K562 (cell line): ENCODE results near the gene CTNNA3. TPM values are rescaled to one million over a fixed set of nuclear protein-coding genes. Genes with fewer than 3 reads are reported as not detected.

ENCODE experiments used
- ATAC-seq: fragments of 200-7000 bp; cut with Tn5 transposase; 3 replicates; pipeline ENCODE4 v1.9.1; 2020; ENCODE audit warnings: moderate library complexity
- BruUV-seq: library from RNA; stranded (reverse); fragments of 400-500 nt; replicated peaks from 2 replicates; lab custom pipeline; 2021; lab: Mats Ljungman, UMichigan
- CTCF ChIA-PET: fragments of 300-600 bp; formaldehyde crosslinking; extraction: SDS; loops from one replicate; lab custom pipeline; 2021; ENCODE audit warnings: low intra/inter-chr PET ratio; lab: Yijun Ruan, JAX
- POLR2A ChIA-PET: fragments of 300-600, 350-650 bp; sonication (Branson Sonifier 250); formaldehyde crosslinking; extraction: SDS; loops from one replicate; lab custom pipeline; 2021; ENCODE audit warnings: antibody characterized with exemption, inconsistent platforms; lab: Yijun Ruan, JAX
- DNase-seq, 4 experiments: peaks; one replicate each; pipeline versions ENCODE4 v3.0.0 to v3.0.0-alpha.2; 2011 to 2018; ENCODE audit warnings: low spot score in 3 of 4, mixed read lengths in 3 of 4; ENCODE audit errors: extremely low read depth in 1 of 4
- FAIRE-seq: peaks from 2 replicates; lab custom pipeline; 2011; peaks lifted over from hg19 to GRCh38; lab: Jason Lieb, UNC
- H2AFZ ChIP-seq: 2 replicates; pipeline ENCODE4 v1.6.0; 2011; ENCODE audit warnings: low read depth, low read length, control low read depth, inconsistent platforms
- H3K27ac ChIP-seq: fragments of 200-600 bp; 3 replicates; pipeline ENCODE4 v1.8.0; 2011; ENCODE audit warnings: low read depth, mild to moderate bottlenecking, control low read depth, inconsistent platforms, low read length, moderate library complexity, mixed read lengths; ENCODE audit errors: extremely low read depth
- H3K27me3 ChIP-seq, 2 experiments: fragments of 300-600 bp in 1 of 2; 2 replicates in 1 of 2; 3 replicates in 1 of 2; pipeline versions ENCODE4 v1.6.0 to v1.8.0; 2011; ENCODE audit warnings: inconsistent platforms in 2 of 2, low read length in 2 of 2, mild to moderate bottlenecking in 1 of 2, mixed read lengths in 1 of 2, moderate library complexity in 1 of 2; ENCODE audit not compliant: control insufficient read depth in 2 of 2, insufficient read depth in 2 of 2
- H3K36me3 ChIP-seq: fragments of 300-600 bp; 3 replicates; pipeline ENCODE4 v1.8.0; 2011; ENCODE audit warnings: mild to moderate bottlenecking, low read length, inconsistent platforms; ENCODE audit not compliant: control insufficient read depth, insufficient read depth
- H3K4me1 ChIP-seq, 2 experiments: fragments of 200-600 bp in 1 of 2; replicated peaks in 1 of 2; 2 replicates in 1 of 2; 3 replicates in 1 of 2; pipeline versions ENCODE4 v1.5.1 to v1.8.0; 2011; ENCODE audit warnings: inconsistent platforms in 2 of 2, low read length in 2 of 2, mild to moderate bottlenecking in 1 of 2, mixed read lengths in 1 of 2, moderate library complexity in 1 of 2; ENCODE audit not compliant: control insufficient read depth in 2 of 2, insufficient read depth in 2 of 2
- H3K4me2 ChIP-seq: 2 replicates; pipeline ENCODE4 v1.6.1; 2011; ENCODE audit warnings: low read length, control low read depth, inconsistent platforms, mixed read lengths; ENCODE audit not compliant: insufficient read depth
- H3K4me3 ChIP-seq: fragments of 200-600 bp; sonication (generic), shearing (Covaris generic); 2 replicates; pipeline ENCODE4 v1.5.1; 2016; ENCODE audit warnings: control low read depth, inconsistent platforms
- H3K79me2 ChIP-seq: fragments of 200-600 bp; 3 replicates; pipeline ENCODE4 v1.8.0; 2011; ENCODE audit warnings: low read length, inconsistent platforms; ENCODE audit not compliant: control insufficient read depth, insufficient read depth
- H3K9ac ChIP-seq, 2 experiments: 2 replicates each; pipeline versions ENCODE4 v1.6.0 to v1.6.1; 2011; ENCODE audit warnings: low read depth in 2 of 2, low read length in 2 of 2, control low read depth in 1 of 2, inconsistent platforms in 1 of 2, mild to moderate bottlenecking in 1 of 2, mixed read lengths in 1 of 2; ENCODE audit not compliant: insufficient read depth in 1 of 2
- H3K9me1 ChIP-seq: one replicate; pipeline ENCODE4 v1.6.0; 2011; ENCODE audit warnings: inconsistent platforms, mild to moderate bottlenecking, low read length, moderate library complexity; ENCODE audit not compliant: control insufficient read depth, insufficient read depth
- H3K9me3 ChIP-seq: replicated peaks from 2 replicates; pipeline ENCODE4 v1.5.1; 2011; ENCODE audit warnings: low read depth, low read length, inconsistent platforms; ENCODE audit not compliant: control insufficient read depth, insufficient read depth
- H4K20me1 ChIP-seq: replicated peaks from 2 replicates; pipeline ENCODE4 v1.6.1; 2011; ENCODE audit warnings: low read length, inconsistent platforms, mixed read lengths; ENCODE audit not compliant: control insufficient read depth, insufficient read depth
- ELF4 ChIP-seq: fragments of 450-650 bp; formaldehyde crosslinking; IDR thresholded peaks from 2 replicates; pipeline ENCODE4 v1.4.0; 2022; ENCODE audit warnings: missing genetic modification characterization
- KLF1 ChIP-seq: fragments of 450-650 bp; IDR thresholded peaks from 2 replicates; pipeline ENCODE4 v1.6.1; 2016; ENCODE audit warnings: missing genetic modification characterization, missing compliant biosample characterization
- MCM5 ChIP-seq: fragments of 450-650 bp; IDR thresholded peaks from 2 replicates; pipeline ENCODE4 v1.6.1; 2016; ENCODE audit warnings: low read depth
- MTA1 ChIP-seq: fragments of 450-650 bp; IDR thresholded peaks from 2 replicates; pipeline ENCODE4 v1.6.1; 2017; ENCODE audit warnings: borderline replicate concordance
- MTA2 ChIP-seq: fragments of 450-650 bp; IDR thresholded peaks from 2 replicates; pipeline ENCODE4 v1.6.1; 2016; ENCODE audit warnings: low read depth
- SPI1 ChIP-seq: IDR thresholded peaks from 2 replicates; pipeline ENCODE4 v1.6.1; 2011; ENCODE audit warnings: low read depth, low read length, control low read depth, borderline replicate concordance
- in situ Hi-C: fragments of 300-500 bp; cut with MboI; formaldehyde crosslinking; loops from 4 replicates; pipeline ENCODE4 v1.15.0; 2018; ENCODE audit warnings: inconsistent platforms, mixed read lengths
- intact Hi-C: fragments of 100-400 bp; cut with micrococcal nuclease; formaldehyde crosslinking; loops from 2 replicates; pipeline ENCODE4 v1.14.2; 2022
- microRNA-seq: library from miRNA; unstranded; fragments of <30 nt; microRNA quantifications from one replicate; pipeline ENCODE4, GENCODE V29; 2018; ENCODE audit warnings: borderline microRNAs expressed
- polyA plus RNA-seq, 8 experiments: library from polyadenylated mRNA; depleted of rRNA in 4 of 8; stranded (reverse) in 5 of 8; unstranded in 3 of 8; fragments of >200 nt; fragmentation: Nextera tagmentation in 2 of 8; fragmentation: Illumina TruSeq in 1 of 8; extraction: Ambion mirVana in 2 of 8; extraction: Trizol in 1 of 8; gene quantifications; 2 replicates each; pipeline versions ENCODE4 v1.2.1 to v1.2.3, GENCODE V29; 2011 to 2014; ENCODE audit warnings: inconsistent platforms in 1 of 8, missing spikeins in 1 of 8
- small RNA-seq: library from RNA; depleted of rRNA; stranded (forward); fragments of <200 nt; gene quantifications from one replicate; pipeline ENCODE3, GENCODE V24; 2014
- total RNA-seq, 7 experiments: library from RNA; depleted of rRNA in 6 of 7; stranded (reverse); fragments of >200 nt in 6 of 7; fragmentation: Illumina TruSeq in 2 of 7; extraction: Trizol in 2 of 7; gene quantifications; 2 replicates each; pipeline versions ENCODE4 v1.2.1 to v1.2.3, GENCODE V29; 2011 to 2021; ENCODE audit warnings: low replicate concordance in 1 of 7
- TF ChIP-seq, protein P1 (sequence below), 3 experiments: IDR thresholded peaks in 2 of 3; conservative IDR thresholded peaks in 1 of 3; 2 replicates each; pipeline ENCODE4 v1.5.1; 2011 to 2012; ENCODE audit warnings: low read length in 3 of 3, mild to moderate bottlenecking in 3 of 3, control low read depth in 2 of 3, improper control_type of control experiment in 1 of 3, inconsistent platforms in 1 of 3, low read depth in 1 of 3, mixed read lengths in 1 of 3, moderate library complexity in 1 of 3; ENCODE audit not compliant: insufficient read depth in 2 of 3

CTNNA3 gene
- total and polyA plus RNA-seq, 9 of the 15 experiments (the other 6 are each of a cell fraction or from before 2014, with no cell fraction given), result 0.04 TPM; not detected in 8

- no peak overlapping the region for H3K4me3 ChIP-seq
- TF ChIP-seq MCM5 (no peak), MTA2 (no peak), ELF4 (CRISPR knock-in tag) (no peak), SPI1 (no peak), MTA1 (no peak), KLF1 (no peak)
- TF ChIP-seq, protein P1, sequence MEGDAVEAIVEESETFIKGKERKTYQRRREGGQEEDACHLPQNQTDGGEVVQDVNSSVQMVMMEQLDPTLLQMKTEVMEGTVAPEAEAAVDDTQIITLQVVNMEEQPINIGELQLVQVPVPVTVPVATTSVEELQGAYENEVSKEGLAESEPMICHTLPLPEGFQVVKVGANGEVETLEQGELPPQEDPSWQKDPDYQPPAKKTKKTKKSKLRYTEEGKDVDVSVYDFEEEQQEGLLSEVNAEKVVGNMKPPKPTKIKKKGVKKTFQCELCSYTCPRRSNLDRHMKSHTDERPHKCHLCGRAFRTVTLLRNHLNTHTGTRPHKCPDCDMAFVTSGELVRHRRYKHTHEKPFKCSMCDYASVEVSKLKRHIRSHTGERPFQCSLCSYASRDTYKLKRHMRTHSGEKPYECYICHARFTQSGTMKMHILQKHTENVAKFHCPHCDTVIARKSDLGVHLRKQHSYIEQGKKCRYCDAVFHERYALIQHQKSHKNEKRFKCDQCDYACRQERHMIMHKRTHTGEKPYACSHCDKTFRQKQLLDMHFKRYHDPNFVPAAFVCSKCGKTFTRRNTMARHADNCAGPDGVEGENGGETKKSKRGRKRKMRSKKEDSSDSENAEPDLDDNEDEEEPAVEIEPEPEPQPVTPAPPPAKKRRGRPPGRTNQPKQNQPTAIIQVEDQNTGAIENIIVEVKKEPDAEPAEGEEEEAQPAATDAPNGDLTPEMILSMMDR (IDR thresholded peaks at IDR 0.05 in 2 of 3, conservative IDR thresholded peaks at IDR 0.05 in 1 of 3; ENCODE audit: insufficient read depth in 2 of 3, low read depth in 1 of 3, low read length in 3 of 3), result no peak
- no peaks in the 10 kb centered on the region for H3K27me3 ChIP-seq
- H3K27ac ChIP-seq, result no peak overlapping the region
- no peak overlapping the region for H2AFZ ChIP-seq
- intact Hi-C loops, result no loop called here
- no TSS peak for BruUV-seq
- no peak overlapping the region for H3K4me2 ChIP-seq
- ATAC-seq (no peak), FAIRE-seq (no peak), DNase-seq (no peak)
- no peaks in the 10 kb centered on the region for H3K4me1 ChIP-seq
- no peaks in the 10 kb centered on the region for H3K79me2 ChIP-seq
- no peaks in the 10 kb centered on the region for H3K9me3 ChIP-seq
- no peaks in the 10 kb centered on the region for H4K20me1 ChIP-seq
- H3K36me3 ChIP-seq, result no peaks in the 10 kb centered on the region
- no peak overlapping the region for H3K9ac ChIP-seq
- ChIA-PET POLR2A (no interaction called here), CTCF (no interaction called here)
- H3K9me1 ChIP-seq, result no peaks in the 10 kb centered on the region
- in situ Hi-C loops, result no loop called here
These were observed 1832.0 kb downstream of the CTNNA3 start for GRCh38 chr10:65864036-65864435.

Small RNA genes within 50 kb of the gene (microRNA-seq; reads per million reads assigned to microRNA genes)
- gene MIR7151, result not detected

Small RNA genes within 50 kb of the gene (small RNA-seq; reads per million reads assigned to genes)
- gene AL607023.1 (not detected), gene MIR7151 (not detected)

Other genes with a start within 250 kb of the CTNNA3 start
- gene DNAJC12, start 142.0 kb upstream of the CTNNA3 start, total RNA-seq (2014; rRNA removed), result 41.6 and 46.5 TPM in 2 replicates
- 68.5 and 79.7 TPM in 2 replicates for gene DNAJC12, start 142.0 kb upstream of the CTNNA3 start, total RNA-seq (2014; rRNA removed; fragmentation: Illumina TruSeq; extraction: Trizol)
- gene DNAJC12, start 142.0 kb upstream of the CTNNA3 start, total RNA-seq (2015; rRNA removed; fragmentation: Illumina TruSeq; extraction: Trizol), result 32.3 and 34.4 TPM in 2 replicates
- 37.0 and 42.4 TPM in 2 replicates for gene DNAJC12, start 142.0 kb upstream of the CTNNA3 start, total RNA-seq (2021)
- gene DNAJC12, start 142.0 kb upstream of the CTNNA3 start, polyA plus RNA-seq (2011; rRNA removed), result 7.4 and 7.7 TPM in 2 replicates
- gene DNAJC12, start 142.0 kb upstream of the CTNNA3 start, polyA plus RNA-seq (2014; fragmentation: Illumina TruSeq; extraction: Trizol), result 88.4 and 90.9 TPM in 2 replicates
- 10 to 100 TPM; 92.2 to 95.9 TPM for gene DNAJC12, start 142.0 kb upstream of the CTNNA3 start, polyA plus RNA-seq (2014; fragmentation: Nextera tagmentation; extraction: Ambion mirVana)
- gene DNAJC12, start 142.0 kb upstream of the CTNNA3 start, polyA plus RNA-seq (2014; rRNA removed), result 54.4 and 74.3 TPM in 2 replicates
- gene SIRT1, start 188.5 kb upstream of the CTNNA3 start, total RNA-seq (2014; rRNA removed), result 13.2 and 13.6 TPM in 2 replicates
- gene SIRT1, start 188.5 kb upstream of the CTNNA3 start, total RNA-seq (2014; rRNA removed; fragmentation: Illumina TruSeq; extraction: Trizol), result 21.6 and 23.2 TPM in 2 replicates
- gene SIRT1, start 188.5 kb upstream of the CTNNA3 start, total RNA-seq (2015; rRNA removed; fragmentation: Illumina TruSeq; extraction: Trizol), result 18.6 and 19.9 TPM in 2 replicates
- gene SIRT1, start 188.5 kb upstream of the CTNNA3 start, total RNA-seq (2021), result 20.9 and 25.8 TPM in 2 replicates
- 13.5 and 17.2 TPM in 2 replicates for gene SIRT1, start 188.5 kb upstream of the CTNNA3 start, polyA plus RNA-seq (2011; rRNA removed)
- gene SIRT1, start 188.5 kb upstream of the CTNNA3 start, polyA plus RNA-seq (2014; fragmentation: Illumina TruSeq; extraction: Trizol), result 22.3 and 25.8 TPM in 2 replicates
- gene SIRT1, start 188.5 kb upstream of the CTNNA3 start, polyA plus RNA-seq (2014; fragmentation: Nextera tagmentation; extraction: Ambion mirVana), result 1 to 10 TPM; 7.8 to 8.8 TPM
- gene SIRT1, start 188.5 kb upstream of the CTNNA3 start, polyA plus RNA-seq (2014; rRNA removed), result 18.2 and 19.1 TPM in 2 replicates